Progenitor cell of endocrine pancreas (in vitro differentiated cells): ENCODE data around the gene MBD5. TPM values are rescaled to one million over a fixed set of nuclear protein-coding genes. Genes with fewer than 3 reads are reported as not detected.
"Not testable (repeated sequence)": the region's sequence is repeated elsewhere in the genome, so short reads cannot be mapped to it uniquely, and the experiment has no call there.

Experiments used
- DNase-seq: peaks from one replicate; pipeline ENCODE4 v3.0.0; 2021; ENCODE audit warnings: low spot score; ENCODE audit not compliant: unreplicated experiment
- H3K27ac Mint-ChIP-seq: 2 replicates; pipeline ENCODE4 v1.8.0; 2021; ENCODE audit warnings: mild to moderate bottlenecking, moderate library complexity, mixed read lengths
- H3K27me3 Mint-ChIP-seq: 2 replicates; pipeline ENCODE4 v1.8.0; 2021; ENCODE audit warnings: mixed read lengths
- H3K36me3 Mint-ChIP-seq: 2 replicates; pipeline ENCODE4 v1.8.0; 2022; ENCODE audit warnings: mixed read lengths; ENCODE audit not compliant: insufficient read depth
- H3K4me1 Mint-ChIP-seq: 2 replicates; pipeline ENCODE4 v1.8.0; 2021; ENCODE audit warnings: low read depth, mixed read lengths
- H3K4me3 Mint-ChIP-seq: 2 replicates; pipeline ENCODE4 v1.8.0; 2021; ENCODE audit warnings: low read depth, mild to moderate bottlenecking, moderate library complexity, mixed read lengths
- H3K9me3 Mint-ChIP-seq: 2 replicates; pipeline ENCODE4 v1.8.0; 2021; ENCODE audit warnings: low read depth, mixed read lengths
- total RNA-seq: library from RNA; stranded (reverse); gene quantifications from 2 replicates; pipeline ENCODE4 v1.2.1, GENCODE V29; 2021
- TF ChIP-seq, protein P1 (sequence below): fragments of 200-600 bp; sonication (generic); IDR thresholded peaks from one replicate; pipeline ENCODE4 v1.5.0; 2021; ENCODE audit warnings: antibody characterized with exemption, mild to moderate bottlenecking; ENCODE audit not compliant: unreplicated experiment

The MBD5 gene
- total RNA-seq, 1 donor from 2014 or later: 65.6 TPM

DNA sequence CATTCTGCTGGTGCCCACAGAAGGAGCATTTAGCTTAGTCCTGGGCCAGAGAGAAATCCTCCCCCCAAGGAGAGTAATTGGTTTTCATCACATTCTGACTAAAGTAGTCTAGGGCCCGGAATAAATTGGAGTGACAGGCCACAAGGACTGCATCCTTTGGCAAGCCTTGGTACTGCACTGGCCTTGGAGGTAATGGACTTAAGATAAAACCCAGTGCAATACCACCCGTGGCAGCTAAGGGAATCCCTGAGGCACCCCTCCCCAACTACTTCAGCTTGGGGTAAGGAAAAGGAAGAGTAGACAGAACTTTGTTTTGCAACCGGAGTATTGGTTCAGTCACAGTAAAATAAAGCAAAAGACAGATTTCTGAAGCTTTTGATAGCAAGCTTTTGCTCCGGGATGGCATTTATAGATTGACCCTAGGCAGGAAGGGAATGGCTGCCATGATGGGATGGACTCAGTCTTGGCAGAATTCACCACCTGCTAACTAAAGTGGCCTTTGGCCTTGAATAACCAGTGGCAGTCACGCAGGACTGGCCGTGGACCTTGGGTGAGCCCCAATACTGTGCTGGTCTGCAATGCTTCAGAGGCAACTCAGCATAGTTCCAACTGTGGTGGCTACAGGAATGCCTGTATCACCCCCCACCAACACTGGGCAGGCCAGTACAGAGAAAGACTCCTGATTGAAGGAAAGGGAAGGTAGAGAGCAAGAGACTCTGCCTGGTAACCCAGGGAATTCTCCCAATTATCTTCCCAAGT lies 14.5 kb upstream of the MBD5 start:
- H3K27me3 Mint-ChIP-seq: no peaks in the 10 kb centered on the region
- H3K36me3 Mint-ChIP-seq: peaks cover 61% of the 10 kb centered on the region
- no peak overlapping the region for H3K27ac Mint-ChIP-seq
- DNase-seq: no peak
- peaks cover 53% of the 10 kb centered on the region for H3K9me3 Mint-ChIP-seq
- H3K4me3 Mint-ChIP-seq: no peak overlapping the region
- TF ChIP-seq, protein P1, sequence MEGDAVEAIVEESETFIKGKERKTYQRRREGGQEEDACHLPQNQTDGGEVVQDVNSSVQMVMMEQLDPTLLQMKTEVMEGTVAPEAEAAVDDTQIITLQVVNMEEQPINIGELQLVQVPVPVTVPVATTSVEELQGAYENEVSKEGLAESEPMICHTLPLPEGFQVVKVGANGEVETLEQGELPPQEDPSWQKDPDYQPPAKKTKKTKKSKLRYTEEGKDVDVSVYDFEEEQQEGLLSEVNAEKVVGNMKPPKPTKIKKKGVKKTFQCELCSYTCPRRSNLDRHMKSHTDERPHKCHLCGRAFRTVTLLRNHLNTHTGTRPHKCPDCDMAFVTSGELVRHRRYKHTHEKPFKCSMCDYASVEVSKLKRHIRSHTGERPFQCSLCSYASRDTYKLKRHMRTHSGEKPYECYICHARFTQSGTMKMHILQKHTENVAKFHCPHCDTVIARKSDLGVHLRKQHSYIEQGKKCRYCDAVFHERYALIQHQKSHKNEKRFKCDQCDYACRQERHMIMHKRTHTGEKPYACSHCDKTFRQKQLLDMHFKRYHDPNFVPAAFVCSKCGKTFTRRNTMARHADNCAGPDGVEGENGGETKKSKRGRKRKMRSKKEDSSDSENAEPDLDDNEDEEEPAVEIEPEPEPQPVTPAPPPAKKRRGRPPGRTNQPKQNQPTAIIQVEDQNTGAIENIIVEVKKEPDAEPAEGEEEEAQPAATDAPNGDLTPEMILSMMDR: no peak
- peaks cover 2% of the 10 kb centered on the region for H3K4me1 Mint-ChIP-seq

DNA sequence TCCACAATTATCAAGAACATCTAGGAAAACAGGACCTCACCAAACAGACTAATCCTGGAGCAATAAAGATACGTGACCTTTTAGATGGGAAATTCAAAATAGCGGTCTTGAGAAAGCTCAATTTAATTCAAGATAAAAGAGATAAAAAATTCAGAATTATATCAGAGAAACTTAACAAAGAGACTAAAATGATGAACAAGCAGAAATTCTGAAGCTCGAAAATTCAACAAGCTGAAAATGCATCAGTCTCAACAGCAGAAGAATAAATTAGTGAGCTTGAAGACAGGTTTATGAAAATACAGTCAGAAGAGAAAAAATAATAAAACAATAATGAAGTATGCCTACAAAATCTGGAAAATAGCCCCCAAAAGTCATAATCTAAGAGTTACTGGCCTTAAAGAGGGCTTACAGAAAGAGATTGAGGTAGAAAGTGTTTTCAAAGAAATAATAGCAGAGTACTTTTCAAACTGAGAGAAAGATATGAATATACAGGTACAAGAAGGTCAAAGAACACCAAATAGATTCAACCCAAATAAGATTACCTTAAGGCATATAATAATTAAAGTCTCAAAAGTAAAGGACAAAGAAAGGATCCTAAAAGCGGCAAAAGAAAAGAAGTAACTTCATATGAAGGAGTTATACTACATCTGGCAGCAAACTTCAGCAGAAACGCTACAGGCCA lies 13.5 kb upstream of the MBD5 start:
- TF ChIP-seq, protein P1: no peak
- H3K36me3 Mint-ChIP-seq: peaks cover 58% of the 10 kb centered on the region
- no peaks in the 10 kb centered on the region for H3K27me3 Mint-ChIP-seq
- no peak overlapping the region for H3K27ac Mint-ChIP-seq
- H3K4me3 Mint-ChIP-seq: no peak overlapping the region
- H3K9me3 Mint-ChIP-seq: peaks cover 45% of the 10 kb centered on the region
- DNase-seq: no peak
- H3K4me1 Mint-ChIP-seq: no peaks in the 10 kb centered on the region

DNA sequence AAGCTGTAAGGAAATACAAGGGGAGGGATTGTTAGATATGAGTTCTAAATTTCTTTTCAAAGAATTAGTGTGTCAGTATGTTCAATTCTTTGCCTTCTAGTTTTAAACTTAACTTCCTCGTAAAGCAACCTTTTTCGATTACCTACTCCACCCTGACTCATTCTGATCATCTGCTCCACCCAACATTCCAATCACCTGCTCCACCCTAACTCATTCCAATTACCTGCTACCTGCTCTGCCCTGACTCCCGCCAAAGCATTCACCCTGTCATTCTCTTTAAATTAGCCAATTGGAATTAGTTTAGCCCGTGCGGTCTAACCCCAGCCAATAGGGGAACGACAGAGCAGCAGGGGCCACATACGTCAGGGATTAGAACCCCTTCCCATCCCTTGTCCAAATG lies 12.5 kb upstream of the MBD5 start:
- H3K27ac Mint-ChIP-seq: peak overlapping the region; percentile 12
- not testable (repeated sequence) for H3K4me1 Mint-ChIP-seq, DNase-seq, H3K27me3 Mint-ChIP-seq, H3K4me3 Mint-ChIP-seq
- H3K9me3 Mint-ChIP-seq: peaks cover 35% of the 10 kb centered on the region
- H3K36me3 Mint-ChIP-seq: peaks cover 50% of the 10 kb centered on the region

DNA sequence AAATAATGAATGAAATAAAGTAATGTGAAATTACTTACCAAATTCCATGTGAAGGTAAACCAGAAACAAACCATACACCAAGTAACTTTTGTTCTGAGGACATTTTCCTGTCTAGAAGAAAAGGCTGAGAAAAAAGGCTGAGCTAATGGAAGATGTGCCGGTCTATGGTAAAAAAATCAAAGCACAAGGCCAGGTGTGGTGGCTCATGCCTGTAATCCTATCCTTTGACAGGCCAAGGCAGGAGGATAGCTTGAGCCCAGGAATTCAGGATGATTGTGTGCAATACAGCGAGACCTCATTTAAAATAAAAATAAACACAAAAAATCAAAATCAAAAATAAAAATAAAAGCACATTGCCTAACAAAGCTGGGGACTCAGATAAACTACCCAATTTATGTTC lies 7.0 kb upstream of the MBD5 start:
- Mint-ChIP-seq H3K4me3 (no peak overlapping the region), H3K36me3 (peaks cover 22% of the 10 kb centered on the region), H3K4me1 (peaks cover 19% of the 10 kb centered on the region), H3K27ac (peak overlapping the region; percentile 62), H3K9me3 (peaks cover 8% of the 10 kb centered on the region), H3K27me3 (no peaks in the 10 kb centered on the region)
- TF ChIP-seq, protein P1: no peak
- no peak for DNase-seq

DNA sequence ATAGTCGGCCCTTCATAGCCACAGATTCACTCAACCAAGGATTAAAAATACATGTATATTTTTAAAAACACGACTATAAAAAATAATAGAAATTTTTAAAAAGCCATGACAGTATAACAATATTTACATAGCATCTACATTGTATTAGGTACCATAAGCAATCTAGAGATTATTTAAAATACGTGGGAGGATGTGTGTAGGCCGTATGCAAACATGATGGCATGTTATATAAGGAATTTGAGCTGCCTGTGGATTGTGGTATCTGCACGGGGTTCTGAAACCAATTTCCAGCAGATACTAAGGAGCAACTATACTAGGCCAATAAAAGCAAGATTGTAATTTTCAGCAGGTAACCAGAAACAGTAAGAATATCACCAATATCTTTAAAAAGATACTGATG lies 6.3 kb upstream of the MBD5 start:
- Mint-ChIP-seq H3K36me3 (peaks cover 21% of the 10 kb centered on the region), H3K4me1 (peaks cover 24% of the 10 kb centered on the region), H3K9me3 (peaks cover 5% of the 10 kb centered on the region), H3K27me3 (no peaks in the 10 kb centered on the region), H3K27ac (peak overlapping the region; percentile 85), H3K4me3 (no peak overlapping the region)
- DNase-seq: no peak
- TF ChIP-seq, protein P1: no peak
